ENCODE results near the gene USH1C.

USH1C gene

DNA sequence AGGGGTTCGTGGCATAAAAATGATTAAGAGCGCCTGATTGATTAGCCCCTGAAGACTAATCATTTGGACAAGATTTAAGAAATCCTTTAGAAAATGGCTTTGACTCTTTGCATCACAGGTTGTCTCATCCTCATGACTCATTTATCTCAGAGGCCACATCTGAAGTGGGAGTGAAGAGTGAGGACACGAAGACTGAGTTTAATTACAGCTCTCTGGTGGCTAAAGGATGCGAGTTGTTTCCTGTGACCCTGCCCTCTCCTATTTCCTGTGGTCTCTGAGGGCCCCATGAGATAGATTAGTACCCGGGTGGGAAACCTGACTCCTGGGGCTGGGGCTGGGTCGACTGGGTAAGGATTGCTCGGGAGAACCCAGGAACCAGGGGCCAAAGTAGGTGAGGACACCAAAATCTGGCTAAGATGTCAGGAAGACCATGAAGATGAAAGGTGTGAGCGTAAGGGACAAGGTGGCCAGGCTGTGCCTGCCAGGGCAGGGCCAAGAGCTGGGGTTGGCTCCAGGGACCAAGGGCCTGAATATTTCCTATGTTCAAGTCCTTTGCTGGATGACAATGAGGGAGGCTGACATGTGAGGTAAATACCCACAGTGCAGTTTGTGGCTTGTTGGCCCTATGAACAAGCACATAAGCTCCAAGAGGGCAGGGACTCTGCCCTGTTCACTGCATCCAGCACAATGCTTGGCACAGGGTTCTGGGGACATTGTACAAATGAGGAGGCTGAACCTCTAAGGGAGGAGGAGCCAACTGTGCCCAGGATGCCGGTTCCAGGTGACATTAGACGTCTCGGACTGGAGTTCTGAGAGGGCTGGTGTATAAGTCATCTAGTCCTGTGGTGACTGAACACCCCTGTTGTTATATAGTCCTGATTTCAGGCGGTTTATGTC, 6.5 kb upstream of the USH1C start:
- Histone ChIP-seq H3K4me2 (ENCODE audit: low read length, poor library complexity, severe bottlenecking) (no peak overlapping the region), H4K8ac (ENCODE audit: low read length) (no peak overlapping the region), H3K79me1 (replicated peaks; ENCODE audit: low read length, poor library complexity, severe bottlenecking) (no peaks in the 10 kb centered on the region), H3K36me3 (ENCODE audit: control insufficient read depth in 1 of 2, insufficient read depth in 2 of 2, low read depth in 1 of 2, low read length in 2 of 2) (no peaks in the 10 kb centered on the region), H4K91ac (ENCODE audit: low read length) (no peak overlapping the region), H2AK5ac (ENCODE audit: low read length, severe bottlenecking) (no peak overlapping the region), H3K14ac (ENCODE audit: low read length in 2 of 2) (no peak overlapping the region), H3K27me3 (ENCODE audit: control insufficient read depth in 1 of 2, insufficient read depth in 1 of 2, low read length in 2 of 2) (peaks cover 16 to 79% of the 10 kb centered on the region in 2 experiments), H3K18ac (ENCODE audit: low read depth in 1 of 2, low read length in 2 of 2) (no peak overlapping the region), H2BK120ac (ENCODE audit: low read depth, low read length) (no peak overlapping the region), H2AFZ (ENCODE audit: low read depth, low read length) (no peak overlapping the region), H3K23ac (ENCODE audit: low read length in 2 of 2) (no peak overlapping the region), H3K27ac (ENCODE audit: low read length, poor library complexity, severe bottlenecking) (no peak overlapping the region), H3K4me3 (ENCODE audit: insufficient read depth in 1 of 2, low read depth in 1 of 2, low read length in 2 of 2) (no peak overlapping the region), H2BK5ac (ENCODE audit: low read depth, low read length, poor library complexity, severe bottlenecking) (no peak overlapping the region), H3K4ac (ENCODE audit: low read depth in 1 of 2, low read length in 2 of 2) (no peak overlapping the region), H3K4me1 (ENCODE audit: control insufficient read depth, insufficient read depth, low read depth, low read length) (no peaks in the 10 kb centered on the region), H2BK12ac (ENCODE audit: low read length in 2 of 2) (no peak overlapping the region), H3K9ac (ENCODE audit: low read length) (no peak overlapping the region), H2BK15ac (ENCODE audit: low read depth, poor library complexity, severe bottlenecking) (no peak overlapping the region), H3K9me3 (ENCODE audit: control insufficient read depth, low read length) (no peaks in the 10 kb centered on the region)
- 49% methylated on average over 12 of the region's 12 CpGs for WGBS
- DNase-seq: peak; percentile 3

DNA sequence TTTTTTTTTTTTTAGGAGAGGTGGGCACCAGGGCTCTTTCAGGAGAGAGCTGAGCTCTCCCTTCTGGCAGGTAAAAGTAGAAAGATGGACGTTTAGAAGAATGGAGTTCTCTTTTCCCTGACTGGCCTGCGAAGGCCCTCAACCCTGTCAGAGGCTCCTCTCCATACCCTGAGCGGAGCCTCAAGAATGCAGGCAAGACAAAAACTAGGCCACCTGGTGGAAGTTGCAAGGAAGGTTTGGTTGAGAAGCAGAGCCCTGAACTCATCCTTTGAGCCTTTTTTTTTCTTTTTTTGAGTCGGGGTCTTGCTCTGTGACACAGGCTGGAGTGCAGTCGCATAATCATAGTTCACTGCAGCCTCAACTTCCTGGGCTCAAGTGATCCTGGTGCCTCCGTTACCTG, 4.2 kb upstream of the USH1C start:
- no peak overlapping the region for H3K4me3 ChIP-seq (ENCODE audit: insufficient read depth in 1 of 2, low read depth in 1 of 2, low read length in 2 of 2)
- H3K36me3 ChIP-seq (ENCODE audit: control insufficient read depth in 1 of 2, insufficient read depth in 2 of 2, low read depth in 1 of 2, low read length in 2 of 2): no peaks in the 10 kb centered on the region
- H3K4ac ChIP-seq (ENCODE audit: low read depth in 1 of 2, low read length in 2 of 2): no peak overlapping the region
- H3K27ac ChIP-seq (ENCODE audit: low read length, poor library complexity, severe bottlenecking): no peak overlapping the region
- no peak overlapping the region for H3K9ac ChIP-seq (ENCODE audit: low read length)
- no peak overlapping the region for H2BK12ac ChIP-seq (ENCODE audit: low read length in 2 of 2)
- H2AK5ac ChIP-seq (ENCODE audit: low read length, severe bottlenecking): no peak overlapping the region
- no peak overlapping the region for H3K23ac ChIP-seq (ENCODE audit: low read length in 2 of 2)
- H2BK15ac ChIP-seq (ENCODE audit: low read depth, poor library complexity, severe bottlenecking): no peak overlapping the region
- DNase-seq: no peak
- no peak overlapping the region for H4K8ac ChIP-seq (ENCODE audit: low read length)
- no peak overlapping the region for H3K4me2 ChIP-seq (ENCODE audit: low read length, poor library complexity, severe bottlenecking)
- H4K91ac ChIP-seq (ENCODE audit: low read length): no peak overlapping the region
- H3K9me3 ChIP-seq (ENCODE audit: control insufficient read depth, low read length): no peaks in the 10 kb centered on the region
- no peak overlapping the region for H2BK120ac ChIP-seq (ENCODE audit: low read depth, low read length)
- H3K4me1 ChIP-seq (ENCODE audit: control insufficient read depth, insufficient read depth, low read depth, low read length): peaks cover 3% of the 10 kb centered on the region
- H2BK5ac ChIP-seq (ENCODE audit: low read depth, low read length, poor library complexity, severe bottlenecking): no peak overlapping the region
- no peak overlapping the region for H2AFZ ChIP-seq (ENCODE audit: low read depth, low read length)
- no peaks in the 10 kb centered on the region for H3K79me1 ChIP-seq (replicated peaks; ENCODE audit: low read length, poor library complexity, severe bottlenecking)
- 61% methylated on average over 6 of the region's 6 CpGs for WGBS
- H3K27me3 ChIP-seq (ENCODE audit: control insufficient read depth in 1 of 2, insufficient read depth in 1 of 2, low read length in 2 of 2): peaks cover 24 to 74% of the 10 kb centered on the region in 2 experiments
- no peak overlapping the region for H3K18ac ChIP-seq (ENCODE audit: low read depth in 1 of 2, low read length in 2 of 2)
- no peak overlapping the region for H3K14ac ChIP-seq (ENCODE audit: low read length in 2 of 2)

DNA sequence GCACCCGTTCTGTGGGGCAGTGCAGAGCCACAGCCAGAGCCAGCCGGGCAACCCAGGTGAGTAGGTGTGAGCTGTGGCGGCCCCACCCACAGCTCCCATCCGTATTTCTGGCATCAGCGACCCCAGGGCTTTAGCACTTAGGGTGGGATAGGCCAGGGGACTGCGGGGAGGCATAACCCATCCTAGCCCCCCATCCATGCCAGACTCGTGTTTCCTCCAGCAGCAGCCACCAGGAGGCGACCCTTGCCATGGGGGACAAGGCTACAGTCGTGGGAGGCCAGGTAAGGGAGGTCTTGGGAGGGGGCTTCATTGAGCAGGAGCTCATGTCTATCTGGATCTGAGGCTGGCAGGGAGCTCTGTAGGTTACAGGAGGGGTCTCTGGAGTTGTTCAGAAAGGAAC, 3.7 kb upstream of the USH1C start:
- no peak overlapping the region for H3K14ac ChIP-seq (ENCODE audit: low read length in 2 of 2)
- no peak overlapping the region for H4K91ac ChIP-seq (ENCODE audit: low read length)
- no peaks in the 10 kb centered on the region for H3K36me3 ChIP-seq (ENCODE audit: control insufficient read depth in 1 of 2, insufficient read depth in 2 of 2, low read depth in 1 of 2, low read length in 2 of 2)
- no peak overlapping the region for H2BK12ac ChIP-seq (ENCODE audit: low read length in 2 of 2)
- whole genome bisulfite sequencing: 44% methylated on average over 9 of the region's 9 CpGs
- H3K79me1 ChIP-seq (replicated peaks; ENCODE audit: low read length, poor library complexity, severe bottlenecking): no peaks in the 10 kb centered on the region
- H2BK120ac ChIP-seq (ENCODE audit: low read depth, low read length): no peak overlapping the region
- no peaks in the 10 kb centered on the region for H3K9me3 ChIP-seq (ENCODE audit: control insufficient read depth, low read length)
- H3K4me1 ChIP-seq (ENCODE audit: control insufficient read depth, insufficient read depth, low read depth, low read length): peaks cover 3% of the 10 kb centered on the region
- H3K27me3 ChIP-seq (ENCODE audit: control insufficient read depth in 1 of 2, insufficient read depth in 1 of 2, low read length in 2 of 2): peaks cover 29 to 76% of the 10 kb centered on the region in 2 experiments
- no peak overlapping the region for H2AFZ ChIP-seq (ENCODE audit: low read depth, low read length)
- no peak overlapping the region for H3K27ac ChIP-seq (ENCODE audit: low read length, poor library complexity, severe bottlenecking)
- no peak overlapping the region for H3K23ac ChIP-seq (ENCODE audit: low read length in 2 of 2)
- H3K4me3 ChIP-seq (ENCODE audit: insufficient read depth in 1 of 2, low read depth in 1 of 2, low read length in 2 of 2): no peak overlapping the region
- no peak overlapping the region for H3K9ac ChIP-seq (ENCODE audit: low read length)
- no peak overlapping the region for H3K4me2 ChIP-seq (ENCODE audit: low read length, poor library complexity, severe bottlenecking)
- H2BK5ac ChIP-seq (ENCODE audit: low read depth, low read length, poor library complexity, severe bottlenecking): no peak overlapping the region
- no peak overlapping the region for H4K8ac ChIP-seq (ENCODE audit: low read length)
- no peak overlapping the region for H3K4ac ChIP-seq (ENCODE audit: low read depth in 1 of 2, low read length in 2 of 2)
- DNase-seq: no peak
- H3K18ac ChIP-seq (ENCODE audit: low read depth in 1 of 2, low read length in 2 of 2): no peak overlapping the region
- H2AK5ac ChIP-seq (ENCODE audit: low read length, severe bottlenecking): no peak overlapping the region
- no peak overlapping the region for H2BK15ac ChIP-seq (ENCODE audit: low read depth, poor library complexity, severe bottlenecking)

DNA sequence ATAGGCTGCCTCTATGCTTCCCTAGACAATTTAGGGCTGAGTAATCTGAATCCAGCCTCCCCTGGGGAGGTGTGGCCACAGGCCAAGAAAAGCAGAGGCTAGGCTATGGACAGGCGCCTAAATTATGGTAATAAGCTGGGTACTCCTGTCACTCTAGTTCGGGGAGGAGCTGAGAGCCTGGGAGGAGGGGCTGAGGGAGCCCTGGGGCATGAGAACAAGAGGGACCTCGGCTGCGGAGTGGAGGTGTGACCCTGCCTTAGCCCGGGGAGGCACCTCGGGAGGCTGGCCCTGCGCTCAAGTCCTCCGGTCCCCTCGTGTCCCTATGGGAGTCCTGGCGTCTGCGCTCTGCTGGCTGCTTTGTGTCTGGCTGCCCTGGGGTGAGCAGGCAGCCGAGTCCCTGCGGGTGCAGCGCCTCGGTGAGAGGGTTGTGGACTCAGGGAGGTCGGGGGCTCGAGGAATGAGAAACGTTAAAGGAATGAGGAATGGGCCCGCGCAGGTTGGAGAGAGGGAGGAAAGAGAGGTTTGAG, 2.9 kb upstream of the USH1C start, which contains the start of gene OTOG:
Gene OTOG (plus strand): TSS at position 209 of the 527 bp plus-strand sequence. CDS start 114 bp downstream, at position 323.
- Histone ChIP-seq H2BK5ac (ENCODE audit: low read depth, low read length, poor library complexity, severe bottlenecking) (no peak within 1 kb of the TSS), H4K91ac (ENCODE audit: low read length) (no peak within 1 kb of the TSS), H3K23ac (ENCODE audit: low read length in 2 of 2) (no peak within 1 kb of the TSS), H3K4me3 (ENCODE audit: insufficient read depth in 1 of 2, low read depth in 1 of 2, low read length in 2 of 2) (no peak within 1 kb of the TSS), H3K9ac (ENCODE audit: low read length) (no peak within 1 kb of the TSS), H3K9me3 (ENCODE audit: control insufficient read depth, low read length) (no peaks in the 10 kb centered on the region), H3K4me2 (ENCODE audit: low read length, poor library complexity, severe bottlenecking) (no peak within 1 kb of the TSS), H2BK12ac (ENCODE audit: low read length in 2 of 2) (no peak within 1 kb of the TSS), H3K4me1 (ENCODE audit: control insufficient read depth, insufficient read depth, low read depth, low read length) (peaks cover 3% of the 10 kb centered on the region), H3K18ac (ENCODE audit: low read depth in 1 of 2, low read length in 2 of 2) (no peak within 1 kb of the TSS), H2AFZ (ENCODE audit: low read depth, low read length) (no peak within 1 kb of the TSS), H3K27ac (ENCODE audit: low read length, poor library complexity, severe bottlenecking) (no peak within 1 kb of the TSS), H3K79me1 (replicated peaks; ENCODE audit: low read length, poor library complexity, severe bottlenecking) (no peaks in the 10 kb centered on the region), H2BK15ac (ENCODE audit: low read depth, poor library complexity, severe bottlenecking) (no peak within 1 kb of the TSS), H3K4ac (ENCODE audit: low read depth in 1 of 2, low read length in 2 of 2) (no peak within 1 kb of the TSS), H2BK120ac (ENCODE audit: low read depth, low read length) (no peak within 1 kb of the TSS), H4K8ac (ENCODE audit: low read length) (no peak within 1 kb of the TSS), H2AK5ac (ENCODE audit: low read length, severe bottlenecking) (no peak within 1 kb of the TSS), H3K27me3 (ENCODE audit: control insufficient read depth in 1 of 2, insufficient read depth in 1 of 2, low read length in 2 of 2) (peaks cover 37 to 77% of the 10 kb centered on the region in 2 experiments), H3K14ac (ENCODE audit: low read length in 2 of 2) (no peak within 1 kb of the TSS), H3K36me3 (ENCODE audit: control insufficient read depth in 1 of 2, insufficient read depth in 2 of 2, low read depth in 1 of 2, low read length in 2 of 2) (no peaks in the 10 kb centered on the region)
- 8% methylated on average over 20 of the region's 20 CpGs for WGBS
- no peak for DNase-seq

All from mesenchymal stem cell (in vitro differentiated cells and primary cell).